Measurements from ENCODE around the gene GZMM.

The GZMM gene

GRCh38 chr19:522726-523125 lies 21.1 kb upstream of the GZMM start:
- no peak overlapping the region for H3K4me3 ChIP-seq (ENCODE audit: low read depth, low read length)
- DNase-seq (ENCODE audit: low read depth) = no peak
- TF ChIP-seq CTCF (IDR thresholded peaks at IDR 0.05; ENCODE audit: insufficient read depth, low read depth, low read length, missing control alignments) = no peak

- TF ChIP-seq CTCF (IDR thresholded peaks at IDR 0.05; ENCODE audit: insufficient read depth, low read depth, low read length, missing control alignments) = no peak
- H3K4me3 ChIP-seq (ENCODE audit: low read depth, low read length) = no peak overlapping the region
These were observed 19.7 kb upstream of the GZMM start for GRCh38 chr19:524062-524674.

GRCh38 chr19:525029-525428 lies 18.8 kb upstream of the GZMM start:
- DNase-seq (ENCODE audit: low read depth) = no peak
- no peak for TF ChIP-seq CTCF (IDR thresholded peaks at IDR 0.05; ENCODE audit: insufficient read depth, low read depth, low read length, missing control alignments)
- no peak overlapping the region for H3K4me3 ChIP-seq (ENCODE audit: low read depth, low read length)

More at GRCh38 chr19:524062-524674, 19.7 kb upstream of the GZMM start:
- DNase-seq (ENCODE audit: low read depth) = no peak

GRCh38 chr19:525857-526419 lies 17.9 kb upstream of the GZMM start:
- DNase-seq (ENCODE audit: low read depth) = no peak
- H3K4me3 ChIP-seq (ENCODE audit: low read depth, low read length) = no peak overlapping the region
- TF ChIP-seq CTCF (IDR thresholded peaks at IDR 0.05; ENCODE audit: insufficient read depth, low read depth, low read length, missing control alignments) = no peak

GRCh38 chr19:530134-531008 lies 13.5 kb upstream of the GZMM start:
- no peak for TF ChIP-seq CTCF (IDR thresholded peaks at IDR 0.05; ENCODE audit: insufficient read depth, low read depth, low read length, missing control alignments)
- peak overlapping the region; percentile 69 for H3K4me3 ChIP-seq (ENCODE audit: low read depth, low read length)
- no peak for DNase-seq (ENCODE audit: low read depth)

- peak; percentile 93 for DNase-seq (ENCODE audit: low read depth)
- peak; percentile 3 for TF ChIP-seq CTCF (IDR thresholded peaks at IDR 0.05; ENCODE audit: insufficient read depth, low read depth, low read length, missing control alignments)
- peak overlapping the region; percentile 69 for H3K4me3 ChIP-seq (ENCODE audit: low read depth, low read length)
These were observed 12.7 kb upstream of the GZMM start for GRCh38 chr19:531009-531752.

Measured in GM12865 (cell line).